ENCODE data around the gene DHX9. TPM values are rescaled to one million over a fixed set of nuclear protein-coding genes. Genes with fewer than 3 reads are reported as not detected.
"Not testable (repeated sequence)": the region's sequence is repeated elsewhere in the genome, so short reads cannot be mapped to it uniquely, and the experiment has no call there.

DHX9 gene
- total RNA-seq, 1 donor from 2014 or later = 261 TPM

GRCh38 chr1:182888736-182889531, 49.8 kb downstream of the DHX9 start:
- no peaks in the 10 kb centered on the region for H3K27me3 Mint-ChIP-seq
- no peaks in the 10 kb centered on the region for H3K9me3 Mint-ChIP-seq
- no peak overlapping the region for H3K27ac Mint-ChIP-seq
- H3K36me3 Mint-ChIP-seq = peaks cover 42% of the 10 kb centered on the region
- no peaks in the 10 kb centered on the region for H3K4me1 Mint-ChIP-seq (ENCODE audit: unreplicated experiment)
- no peak for DNase-seq (ENCODE audit: extremely low spot score, unreplicated experiment)
- no peak for TF ChIP-seq CTCF (conservative IDR thresholded peaks at IDR 0.05)
- no peak overlapping the region for H3K4me3 Mint-ChIP-seq

- no peak overlapping the region for H3K27ac Mint-ChIP-seq
- H3K27me3 Mint-ChIP-seq = no peaks in the 10 kb centered on the region
- H3K4me3 Mint-ChIP-seq = no peak overlapping the region
- DNase-seq (ENCODE audit: extremely low spot score, unreplicated experiment) = no peak
- peaks cover 36% of the 10 kb centered on the region for H3K36me3 Mint-ChIP-seq
- no peaks in the 10 kb centered on the region for H3K4me1 Mint-ChIP-seq (ENCODE audit: unreplicated experiment)
- H3K9me3 Mint-ChIP-seq = no peaks in the 10 kb centered on the region
- TF ChIP-seq CTCF (conservative IDR thresholded peaks at IDR 0.05) = no peak
These were observed 50.9 kb downstream of the DHX9 start for GRCh38 chr1:182889997-182890396.

GRCh38 chr1:182890927-182891610, 51.9 kb downstream of the DHX9 start:
- DNase-seq (ENCODE audit: extremely low spot score, unreplicated experiment) = no peak
- no peak overlapping the region for H3K4me3 Mint-ChIP-seq
- H3K9me3 Mint-ChIP-seq = peaks cover 4% of the 10 kb centered on the region
- no peaks in the 10 kb centered on the region for H3K27me3 Mint-ChIP-seq
- no peaks in the 10 kb centered on the region for H3K4me1 Mint-ChIP-seq (ENCODE audit: unreplicated experiment)
- TF ChIP-seq CTCF (conservative IDR thresholded peaks at IDR 0.05) = no peak
- no peak overlapping the region for H3K27ac Mint-ChIP-seq
- peaks cover 25% of the 10 kb centered on the region for H3K36me3 Mint-ChIP-seq

GRCh38 chr1:182897696-182898095, 58.5 kb downstream of the DHX9 start:
- Mint-ChIP-seq H3K36me3 (no peaks in the 10 kb centered on the region), H3K27ac (no peak overlapping the region), H3K27me3 (no peaks in the 10 kb centered on the region), H3K4me3 (no peak overlapping the region), H3K4me1 (ENCODE audit: unreplicated experiment) (no peaks in the 10 kb centered on the region), H3K9me3 (peaks cover 4% of the 10 kb centered on the region)
- no peak for DNase-seq (ENCODE audit: extremely low spot score, unreplicated experiment)
- TF ChIP-seq CTCF (conservative IDR thresholded peaks at IDR 0.05) = no peak

GRCh38 chr1:182901946-182902345, 62.8 kb downstream of the DHX9 start:
- not testable (repeated sequence) for H3K27me3 Mint-ChIP-seq; H3K9me3 Mint-ChIP-seq; H3K36me3 Mint-ChIP-seq; H3K4me1 Mint-ChIP-seq (ENCODE audit: unreplicated experiment); H3K27ac Mint-ChIP-seq; H3K4me3 Mint-ChIP-seq; DNase-seq (ENCODE audit: extremely low spot score, unreplicated experiment)

- Mint-ChIP-seq H3K9me3 (no peaks in the 10 kb centered on the region), H3K4me1 (ENCODE audit: unreplicated experiment) (no peaks in the 10 kb centered on the region), H3K27ac (no peak overlapping the region), H3K4me3 (no peak overlapping the region), H3K27me3 (no peaks in the 10 kb centered on the region), H3K36me3 (no peaks in the 10 kb centered on the region)
- no peak for DNase-seq (ENCODE audit: extremely low spot score, unreplicated experiment)
- TF ChIP-seq CTCF (conservative IDR thresholded peaks at IDR 0.05) = no peak
These were observed 66.2 kb downstream of the DHX9 start for GRCh38 chr1:182905321-182905720.
